GM12801 (cell line): ENCODE measurements around the gene TLR2.

Experiments
- TF ChIP-seq, protein P1 (sequence below): IDR thresholded peaks from one replicate; pipeline ENCODE4 v1.5.1; 2011; ENCODE audit warnings: control low read depth; ENCODE audit not compliant: insufficient read length; ENCODE audit errors: extremely low read depth

TLR2 gene

DNA sequence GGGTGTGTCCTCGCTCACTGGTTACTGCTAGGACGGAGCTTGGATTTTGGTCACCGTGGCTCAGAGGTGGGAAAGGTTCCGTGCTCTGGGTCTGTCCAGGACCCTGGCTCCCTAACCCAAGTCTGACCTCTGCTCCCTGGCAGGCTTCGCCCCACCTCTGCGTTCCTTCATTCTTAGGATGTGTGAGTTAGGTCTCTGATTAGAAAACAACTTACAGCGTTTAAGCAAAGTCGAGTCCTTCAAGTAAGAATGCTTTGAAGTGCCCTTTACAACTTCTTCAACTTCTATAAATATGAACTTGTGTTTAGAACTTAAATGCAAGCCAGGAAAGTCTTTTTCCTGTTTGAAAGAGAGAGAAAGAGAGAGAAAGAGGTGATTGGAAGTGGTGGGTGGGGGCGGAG is 891 bp downstream of the TLR2 start:
- TF ChIP-seq, protein P1, sequence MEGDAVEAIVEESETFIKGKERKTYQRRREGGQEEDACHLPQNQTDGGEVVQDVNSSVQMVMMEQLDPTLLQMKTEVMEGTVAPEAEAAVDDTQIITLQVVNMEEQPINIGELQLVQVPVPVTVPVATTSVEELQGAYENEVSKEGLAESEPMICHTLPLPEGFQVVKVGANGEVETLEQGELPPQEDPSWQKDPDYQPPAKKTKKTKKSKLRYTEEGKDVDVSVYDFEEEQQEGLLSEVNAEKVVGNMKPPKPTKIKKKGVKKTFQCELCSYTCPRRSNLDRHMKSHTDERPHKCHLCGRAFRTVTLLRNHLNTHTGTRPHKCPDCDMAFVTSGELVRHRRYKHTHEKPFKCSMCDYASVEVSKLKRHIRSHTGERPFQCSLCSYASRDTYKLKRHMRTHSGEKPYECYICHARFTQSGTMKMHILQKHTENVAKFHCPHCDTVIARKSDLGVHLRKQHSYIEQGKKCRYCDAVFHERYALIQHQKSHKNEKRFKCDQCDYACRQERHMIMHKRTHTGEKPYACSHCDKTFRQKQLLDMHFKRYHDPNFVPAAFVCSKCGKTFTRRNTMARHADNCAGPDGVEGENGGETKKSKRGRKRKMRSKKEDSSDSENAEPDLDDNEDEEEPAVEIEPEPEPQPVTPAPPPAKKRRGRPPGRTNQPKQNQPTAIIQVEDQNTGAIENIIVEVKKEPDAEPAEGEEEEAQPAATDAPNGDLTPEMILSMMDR = no peak

DNA sequence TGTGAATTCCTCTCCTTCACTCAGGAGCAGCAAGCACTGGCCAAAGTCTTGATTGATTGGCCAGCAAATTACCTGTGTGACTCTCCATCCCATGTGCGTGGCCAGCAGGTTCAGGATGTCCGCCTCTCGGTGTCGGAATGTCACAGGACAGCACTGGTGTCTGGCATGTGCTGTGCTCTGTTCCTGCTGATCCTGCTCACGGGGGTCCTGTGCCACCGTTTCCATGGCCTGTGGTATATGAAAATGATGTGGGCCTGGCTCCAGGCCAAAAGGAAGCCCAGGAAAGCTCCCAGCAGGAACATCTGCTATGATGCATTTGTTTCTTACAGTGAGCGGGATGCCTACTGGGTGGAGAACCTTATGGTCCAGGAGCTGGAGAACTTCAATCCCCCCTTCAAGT is 20.4 kb downstream of the TLR2 start:
- TF ChIP-seq, protein P1 = no peak

DNA sequence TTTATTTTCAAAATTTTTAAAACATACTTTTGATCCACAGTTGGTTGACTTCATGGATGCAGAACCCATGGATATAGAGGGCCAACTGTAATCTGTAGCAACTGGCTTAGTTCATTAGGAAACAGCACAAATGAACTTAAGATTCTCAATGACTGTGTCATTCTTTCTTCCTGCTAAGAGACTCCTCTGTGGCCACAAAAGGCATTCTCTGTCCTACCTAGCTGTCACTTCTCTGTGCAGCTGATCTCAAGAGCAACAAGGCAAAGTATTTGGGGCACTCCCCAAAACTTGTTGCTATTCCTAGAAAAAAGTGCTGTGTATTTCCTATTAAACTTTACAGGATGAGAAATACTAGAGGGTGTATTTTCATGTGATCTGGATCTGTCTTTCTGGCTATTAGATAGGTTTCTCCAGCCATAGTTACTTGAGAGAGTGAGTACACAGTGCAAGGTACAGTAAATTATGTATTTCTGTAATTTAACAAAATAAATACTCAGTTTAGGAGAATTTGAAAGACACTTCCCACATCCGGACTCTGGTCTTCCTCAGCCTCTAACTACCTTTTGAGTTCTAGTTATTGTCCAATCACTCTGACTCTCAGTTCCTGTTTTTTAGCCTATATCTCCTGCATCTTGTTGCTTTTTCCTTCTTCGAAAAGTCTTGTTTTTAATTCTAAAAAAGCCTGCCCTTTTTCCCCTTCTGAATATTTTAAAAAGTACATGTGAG is 21.8 kb downstream of the TLR2 start:
- TF ChIP-seq, protein P1 = no peak

DNA sequence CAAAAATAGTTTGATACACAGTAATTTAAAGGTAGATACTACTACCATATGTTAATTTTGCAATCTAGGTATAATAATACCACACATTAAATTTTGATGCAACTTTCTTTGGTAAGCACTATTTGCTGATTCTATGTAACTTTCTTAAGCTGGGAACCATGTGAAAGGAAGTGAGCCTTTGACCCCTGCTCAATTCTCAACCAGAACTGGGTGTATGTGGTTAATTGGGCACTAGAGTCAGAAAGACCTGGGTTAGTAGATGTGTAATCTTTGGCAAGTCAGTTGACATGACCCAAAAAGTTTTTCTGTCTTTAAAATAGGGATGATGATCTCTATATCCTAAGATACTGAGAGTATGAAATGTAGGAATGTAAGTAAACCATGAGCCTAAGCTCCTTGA is 22.4 kb downstream of the TLR2 start:
- TF ChIP-seq, protein P1 = no peak

DNA sequence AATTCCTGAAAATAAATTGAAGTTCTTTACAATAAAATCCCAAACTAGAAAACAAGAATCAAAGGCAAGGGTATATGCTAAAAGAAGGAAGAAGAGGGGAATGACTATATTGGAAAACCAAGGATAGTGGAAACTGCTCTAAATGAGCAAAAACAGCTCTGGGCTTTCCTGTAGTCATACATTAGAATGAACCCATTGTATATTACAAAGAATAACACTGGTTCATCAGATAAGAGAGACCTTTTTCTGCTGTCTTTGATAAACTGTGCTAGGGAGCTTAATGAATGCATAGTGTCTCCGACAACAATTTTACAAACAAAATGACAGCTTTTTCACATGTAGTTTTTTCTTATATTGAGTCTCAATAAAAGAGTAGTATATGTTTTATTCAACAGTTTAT is 26.6 kb downstream of the TLR2 start:
- TF ChIP-seq, protein P1 = no peak

DNA sequence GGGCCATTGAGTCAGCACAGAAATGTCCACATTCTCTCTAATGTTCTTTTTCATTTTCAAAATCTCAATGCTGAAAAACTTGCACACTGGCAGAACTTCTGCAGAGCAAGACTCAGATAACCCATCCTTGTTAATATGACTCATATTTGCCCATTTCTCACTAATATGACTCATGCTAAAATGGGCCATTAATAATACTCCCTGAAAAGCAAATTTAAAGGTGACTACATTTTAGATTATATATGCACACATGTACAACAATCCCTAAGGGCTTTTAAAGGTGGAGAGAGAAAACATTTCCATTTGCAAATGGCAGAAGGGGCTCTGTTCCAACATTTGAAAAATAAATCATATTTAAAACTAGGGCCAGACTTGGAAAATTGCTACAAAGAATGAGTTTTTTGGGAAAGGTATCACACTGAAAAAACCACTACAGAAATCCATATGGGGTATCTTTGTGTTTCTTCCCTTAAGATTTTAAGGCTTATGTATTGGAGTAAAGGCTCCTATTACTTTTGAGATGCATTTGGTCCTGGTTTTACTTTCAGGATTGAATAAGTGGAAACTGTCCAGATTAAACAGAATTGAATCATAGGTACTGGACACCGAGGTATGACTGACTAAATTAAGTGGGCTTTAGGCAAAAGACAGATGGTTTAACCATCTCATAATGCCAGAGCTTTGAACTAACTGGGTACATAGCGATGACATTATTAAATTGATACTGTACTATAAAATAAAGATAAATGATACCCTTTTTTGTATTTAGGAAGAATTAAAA is 30.0 kb downstream of the TLR2 start:
- TF ChIP-seq, protein P1 = no peak

DNA sequence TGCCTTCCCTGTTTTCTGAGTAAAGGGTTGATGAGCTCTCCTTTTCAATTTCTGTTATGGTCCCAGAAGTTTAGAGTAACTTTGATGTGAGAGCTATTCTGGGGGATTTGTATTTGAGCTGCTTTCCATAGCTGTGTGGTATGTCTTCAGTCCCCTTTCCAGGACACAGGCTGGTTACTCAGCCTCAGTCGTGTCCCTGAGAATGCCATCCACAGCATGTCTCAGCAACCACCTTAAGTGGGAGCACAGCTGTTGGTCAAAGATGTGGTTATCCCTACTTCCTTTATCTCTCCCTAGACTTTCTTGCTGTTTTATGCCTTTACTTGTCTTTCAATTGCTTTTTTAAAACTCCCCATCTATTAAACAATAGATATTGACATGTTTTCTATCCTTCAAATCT is 38.0 kb downstream of the TLR2 start:
- TF ChIP-seq, protein P1 = no peak
